PC-9 (cell line): ENCODE measurements around the gene FAM184B. TPM values are rescaled to one million over a fixed set of nuclear protein-coding genes. Genes with fewer than 3 reads are reported as not detected.

Experiments used
- BruUV-seq: library from RNA; stranded (reverse); fragments of 400-500 nt; replicated peaks from 2 replicates; lab custom pipeline; 2021; lab: Mats Ljungman, UMichigan
- CTCF ChIA-PET: fragments of 300-600 bp; sonication (Branson Sonifier 250); formaldehyde crosslinking; loops from one replicate; lab custom pipeline; 2022; ENCODE audit warnings: antibody characterized with exemption; lab: Charles Lee
- POLR2A ChIA-PET: fragments of 300-600 bp; sonication (Branson Sonifier 250); formaldehyde crosslinking; loops from one replicate; lab custom pipeline; 2022; ENCODE audit warnings: antibody characterized with exemption; ENCODE audit not compliant: unreplicated experiment; lab: Charles Lee
- DNase-seq, 2 experiments: peaks; one replicate each; pipeline versions ENCODE4 v3.0.0 to v3.0.0-alpha.2; 2015 to 2022; ENCODE audit warnings: mixed read lengths in 1 of 2
- H2AFZ ChIP-seq: fragments of 200-600 bp; sonication (generic); 2 replicates; pipeline ENCODE4 v1.8.1; 2017; ENCODE audit warnings: antibody characterized with exemption
- H3F3A ChIP-seq: fragments of 200-600 bp; sonication (generic); 2 replicates; pipeline ENCODE4 v1.8.1; 2017; ENCODE audit warnings: antibody characterized with exemption, mild to moderate bottlenecking, low read depth; ENCODE audit not compliant: insufficient read depth
- H3K27ac ChIP-seq: fragments of 200-600 bp; sonication (generic); 2 replicates; pipeline ENCODE4 v1.6.1; 2016; ENCODE audit warnings: mixed run types
- H3K27me3 ChIP-seq: fragments of 200-600 bp; sonication (generic); 2 replicates; pipeline ENCODE4 v1.6.1; 2016; ENCODE audit warnings: low read depth, mixed run types; ENCODE audit not compliant: insufficient read depth
- H3K36me3 ChIP-seq: fragments of 200-600 bp; sonication (generic); 2 replicates; pipeline ENCODE4 v1.6.1; 2016; ENCODE audit warnings: low read depth, mixed run types
- H3K4me1 ChIP-seq: fragments of 200-600 bp; sonication (generic); replicated peaks from 2 replicates; pipeline ENCODE4 v1.6.1; 2016; ENCODE audit warnings: mixed run types; ENCODE audit not compliant: insufficient read depth
- H3K4me2 ChIP-seq: fragments of 200-600 bp; sonication (generic); 2 replicates; pipeline ENCODE4 v1.6.1; 2017; ENCODE audit warnings: mixed run types
- H3K4me3 ChIP-seq: fragments of 200-600 bp; sonication (generic); 2 replicates; pipeline ENCODE4 v1.6.1; 2016; ENCODE audit warnings: mixed run types
- H3K79me2 ChIP-seq: fragments of 200-600 bp; sonication (generic); 2 replicates; pipeline ENCODE4 v1.6.1; 2017; ENCODE audit warnings: low read depth, mixed run types
- H3K9me2 ChIP-seq: fragments of 200-600 bp; sonication (generic); 2 replicates; pipeline ENCODE4 v1.8.1; 2017; ENCODE audit warnings: mild to moderate bottlenecking; ENCODE audit not compliant: insufficient read depth
- H3K9me3 ChIP-seq: fragments of 200-600 bp; sonication (generic); 2 replicates; pipeline ENCODE4 v1.8.1; 2016; ENCODE audit warnings: low read depth; ENCODE audit not compliant: insufficient read depth
- H4K20me1 ChIP-seq: fragments of 200-600 bp; sonication (generic); 2 replicates; pipeline ENCODE4 v1.8.1; 2017; ENCODE audit not compliant: insufficient read depth
- CTCF ChIP-seq: fragments of 200-600 bp; sonication (generic); conservative IDR thresholded peaks from 2 replicates; pipeline ENCODE4 v1.6.1; 2017; ENCODE audit warnings: mixed run types, antibody characterized with exemption, mild to moderate bottlenecking, moderate library complexity
- EZH2 ChIP-seq: fragments of 200-600 bp; sonication (generic); IDR thresholded peaks from 2 replicates; pipeline ENCODE4 v1.8.0; 2017; ENCODE audit warnings: antibody characterized with exemption, low read depth
- intact Hi-C: fragments of 100-400 bp; cut with micrococcal nuclease; formaldehyde crosslinking; loops from one replicate; pipeline ENCODE4 v1.10.0; 2022; ENCODE audit not compliant: unreplicated experiment
- total RNA-seq: library from RNA; stranded (reverse); gene quantifications from 2 replicates; pipeline ENCODE4 v1.2.3, GENCODE V29; 2021

The FAM184B gene
- total RNA-seq, 1 experiment from 2014 or later, result not detected

GRCh38 chr4:17667653-17668201 is 113.7 kb downstream of the FAM184B start:
- H3K27ac ChIP-seq, result no peak overlapping the region
- no peak for DNase-seq
- BruUV-seq, result no TSS peak
- no peak for TF ChIP-seq CTCF
- no peak for TF ChIP-seq EZH2
- intact Hi-C loops, result no loop called here
- H2AFZ ChIP-seq, result no peak overlapping the region
- CTCF ChIA-PET, result no interaction called here
- H3K27me3 ChIP-seq, result no peaks in the 10 kb centered on the region
- no peaks in the 10 kb centered on the region for H3K36me3 ChIP-seq
- no peak overlapping the region for H3K4me2 ChIP-seq
- no peaks in the 10 kb centered on the region for H3F3A ChIP-seq
- H4K20me1 ChIP-seq, result no peaks in the 10 kb centered on the region
- no peaks in the 10 kb centered on the region for H3K9me2 ChIP-seq
- H3K9me3 ChIP-seq, result no peaks in the 10 kb centered on the region
- no peaks in the 10 kb centered on the region for H3K4me1 ChIP-seq
- no peaks in the 10 kb centered on the region for H3K79me2 ChIP-seq
- POLR2A ChIA-PET, result no interaction called here
- no peak overlapping the region for H3K4me3 ChIP-seq

GRCh38 chr4:17667253-17667652 is 114.2 kb downstream of the FAM184B start:
- no peaks in the 10 kb centered on the region for H3K27me3 ChIP-seq
- no peak overlapping the region for H3K4me3 ChIP-seq
- TF ChIP-seq EZH2 (no peak), CTCF (no peak)
- ChIA-PET POLR2A (no interaction called here), CTCF (no interaction called here)
- H3K36me3 ChIP-seq, result no peaks in the 10 kb centered on the region
- H3K9me3 ChIP-seq, result no peaks in the 10 kb centered on the region
- intact Hi-C loops, result no loop called here
- H4K20me1 ChIP-seq, result no peaks in the 10 kb centered on the region
- no peaks in the 10 kb centered on the region for H3K9me2 ChIP-seq
- H2AFZ ChIP-seq, result no peak overlapping the region
- no peak for DNase-seq
- H3K4me1 ChIP-seq, result no peaks in the 10 kb centered on the region
- no peak overlapping the region for H3K27ac ChIP-seq
- no peak overlapping the region for H3K4me2 ChIP-seq
- H3K79me2 ChIP-seq, result no peaks in the 10 kb centered on the region
- no peaks in the 10 kb centered on the region for H3F3A ChIP-seq
- BruUV-seq, result no TSS peak

GRCh38 chr4:17665852-17666251 is 115.6 kb downstream of the FAM184B start:
- POLR2A ChIA-PET, result no interaction called here
- CTCF ChIA-PET, result no interaction called here
- TF ChIP-seq EZH2 (no peak), CTCF (no peak)
- no peaks in the 10 kb centered on the region for H3K27me3 ChIP-seq
- no peak for DNase-seq
- intact Hi-C loops, result no loop called here
- H3F3A ChIP-seq, result no peaks in the 10 kb centered on the region
- H3K9me2 ChIP-seq, result no peaks in the 10 kb centered on the region
- BruUV-seq, result no TSS peak
- H3K27ac ChIP-seq, result no peak overlapping the region
- H4K20me1 ChIP-seq, result no peaks in the 10 kb centered on the region
- no peaks in the 10 kb centered on the region for H3K36me3 ChIP-seq
- H3K4me1 ChIP-seq, result no peaks in the 10 kb centered on the region
- H3K4me3 ChIP-seq, result no peak overlapping the region
- H3K9me3 ChIP-seq, result no peaks in the 10 kb centered on the region
- no peaks in the 10 kb centered on the region for H3K79me2 ChIP-seq
- H2AFZ ChIP-seq, result no peak overlapping the region
- no peak overlapping the region for H3K4me2 ChIP-seq
